ENCODE data around the gene IL26.

GRCh38 chr12:68237619-68238018, 12.0 kb upstream of the IL26 start:
- no peak for TF ChIP-seq CTCF (IDR thresholded peaks at IDR 0.05)
- no peak for TF ChIP-seq POLR2A (IDR thresholded peaks at IDR 0.05)

All from right lobe of liver (tissue), 4 donors.